ENCODE data around the gene CXCL1.

Gene CXCL1

GRCh38 chr4:73866246-73866645, 2.9 kb upstream of the CXCL1 start:
- DNase-seq (ENCODE audit: insufficient read length), result no peak
- no peak for TF ChIP-seq POLR2AphosphoS5 (IDR thresholded peaks at IDR 0.05; ENCODE audit: low read depth, low read length)
- TF ChIP-seq POLR2A (IDR thresholded peaks at IDR 0.05; ENCODE audit: low read depth, low read length), result no peak
- TF ChIP-seq TAF1 (IDR thresholded peaks at IDR 0.05; ENCODE audit: borderline replicate concordance, low read depth, low read length), result no peak
- FAIRE-seq, result no peak

GRCh38 chr4:73867783-73868182, 1.4 kb upstream of the CXCL1 start:
- TF ChIP-seq POLR2AphosphoS5 (IDR thresholded peaks at IDR 0.05; ENCODE audit: low read depth, low read length) (no peak), TAF1 (IDR thresholded peaks at IDR 0.05; ENCODE audit: borderline replicate concordance, low read depth, low read length) (no peak), POLR2A (IDR thresholded peaks at IDR 0.05; ENCODE audit: low read depth, low read length) (no peak)
- no peak for DNase-seq (ENCODE audit: insufficient read length)
- FAIRE-seq, result no peak

- FAIRE-seq (no peak), DNase-seq (ENCODE audit: insufficient read length) (no peak)
- TF ChIP-seq POLR2AphosphoS5 (IDR thresholded peaks at IDR 0.05; ENCODE audit: low read depth, low read length), result no peak
- no peak for TF ChIP-seq POLR2A (IDR thresholded peaks at IDR 0.05; ENCODE audit: low read depth, low read length)
- TF ChIP-seq TAF1 (IDR thresholded peaks at IDR 0.05; ENCODE audit: borderline replicate concordance, low read depth, low read length), result no peak
Observed at GRCh38 chr4:73868206-73869129, 725 bp upstream of the CXCL1 start.

GRCh38 chr4:73870260-73870659, 1.1 kb downstream of the CXCL1 start:
- DNase-seq (ENCODE audit: insufficient read length), result no peak
- no peak for FAIRE-seq
- TF ChIP-seq TAF1 (IDR thresholded peaks at IDR 0.05; ENCODE audit: borderline replicate concordance, low read depth, low read length) (no peak), POLR2AphosphoS5 (IDR thresholded peaks at IDR 0.05; ENCODE audit: low read depth, low read length) (no peak), POLR2A (IDR thresholded peaks at IDR 0.05; ENCODE audit: low read depth, low read length) (no peak)

- FAIRE-seq, result no peak
- no peak for DNase-seq (ENCODE audit: insufficient read length)
- TF ChIP-seq TAF1 (IDR thresholded peaks at IDR 0.05; ENCODE audit: borderline replicate concordance, low read depth, low read length) (no peak), POLR2AphosphoS5 (IDR thresholded peaks at IDR 0.05; ENCODE audit: low read depth, low read length) (no peak), POLR2A (IDR thresholded peaks at IDR 0.05; ENCODE audit: low read depth, low read length) (no peak)
Observed at GRCh38 chr4:73870768-73871167, 1.6 kb downstream of the CXCL1 start.

- no peak for FAIRE-seq
- DNase-seq (ENCODE audit: insufficient read length), result no peak
- TF ChIP-seq POLR2AphosphoS5 (IDR thresholded peaks at IDR 0.05; ENCODE audit: low read depth, low read length), result no peak
- TF ChIP-seq TAF1 (IDR thresholded peaks at IDR 0.05; ENCODE audit: borderline replicate concordance, low read depth, low read length), result no peak
- TF ChIP-seq POLR2A (IDR thresholded peaks at IDR 0.05; ENCODE audit: low read depth, low read length), result no peak
Observed at GRCh38 chr4:73871511-73872310, 2.5 kb downstream of the CXCL1 start.

GRCh38 chr4:73872316-73873108, 3.3 kb downstream of the CXCL1 start:
- no peak for FAIRE-seq
- TF ChIP-seq POLR2A (IDR thresholded peaks at IDR 0.05; ENCODE audit: low read depth, low read length) (no peak), POLR2AphosphoS5 (IDR thresholded peaks at IDR 0.05; ENCODE audit: low read depth, low read length) (no peak), TAF1 (IDR thresholded peaks at IDR 0.05; ENCODE audit: borderline replicate concordance, low read depth, low read length) (no peak)

GRCh38 chr4:73874386-73874785, 5.2 kb downstream of the CXCL1 start:
- TF ChIP-seq POLR2AphosphoS5 (IDR thresholded peaks at IDR 0.05; ENCODE audit: low read depth, low read length) (no peak), POLR2A (IDR thresholded peaks at IDR 0.05; ENCODE audit: low read depth, low read length) (no peak), TAF1 (IDR thresholded peaks at IDR 0.05; ENCODE audit: borderline replicate concordance, low read depth, low read length) (no peak)
- FAIRE-seq, result no peak
- DNase-seq (ENCODE audit: insufficient read length), result no peak

More at GRCh38 chr4:73872316-73873108, 3.3 kb downstream of the CXCL1 start:
- no peak for DNase-seq (ENCODE audit: insufficient read length)

- DNase-seq (ENCODE audit: insufficient read length) (no peak), FAIRE-seq (no peak)
- TF ChIP-seq POLR2AphosphoS5 (IDR thresholded peaks at IDR 0.05; ENCODE audit: low read depth, low read length), result no peak
- TF ChIP-seq TAF1 (IDR thresholded peaks at IDR 0.05; ENCODE audit: borderline replicate concordance, low read depth, low read length), result no peak
- TF ChIP-seq POLR2A (IDR thresholded peaks at IDR 0.05; ENCODE audit: low read depth, low read length), result no peak
Observed at GRCh38 chr4:73875401-73875800, 6.2 kb downstream of the CXCL1 start.

- TF ChIP-seq POLR2AphosphoS5 (IDR thresholded peaks at IDR 0.05; ENCODE audit: low read depth, low read length), result no peak
- TF ChIP-seq TAF1 (IDR thresholded peaks at IDR 0.05; ENCODE audit: borderline replicate concordance, low read depth, low read length), result no peak
- no peak for TF ChIP-seq POLR2A (IDR thresholded peaks at IDR 0.05; ENCODE audit: low read depth, low read length)
- FAIRE-seq (no peak), DNase-seq (ENCODE audit: insufficient read length) (no peak)
Observed at GRCh38 chr4:73883306-73883705, 14.1 kb downstream of the CXCL1 start.

Data from GM12892 (cell line).